Kidney (tissue), 14 donors: ENCODE results near the gene C5orf52. TPM values are rescaled to one million over a fixed set of nuclear protein-coding genes. Genes with fewer than 3 reads are reported as not detected.
"Not testable (repeated sequence)": the region's sequence is repeated elsewhere in the genome, so short reads cannot be mapped to it uniquely, and the experiment has no call there.

ENCODE experiments used
- DNase-seq, 5 donors: peaks; one replicate each; pipeline ENCODE4 v3.0.0-alpha.2; 2013 to 2020
- FAIRE-seq: peaks from 2 replicates; lab custom pipeline; 2012; peaks lifted over from hg19 to GRCh38; lab: Jason Lieb, UNC
- H3K27ac ChIP-seq, 2 donors: one replicate each; pipeline ENCODE4 v1.7.0; 2013; ENCODE audit warnings: low read depth in 2 of 2, low read length in 2 of 2, inconsistent platforms in 1 of 2
- H3K27me3 ChIP-seq: one replicate; pipeline ENCODE4 v1.7.1; 2013; ENCODE audit warnings: low read length, inconsistent platforms; ENCODE audit not compliant: control insufficient read depth, insufficient read depth
- H3K36me3 ChIP-seq, 3 donors: one replicate each; pipeline versions ENCODE4 v1.7.0 to v1.7.1; 2013; ENCODE audit warnings: low read length in 3 of 3, control low read depth in 1 of 3, inconsistent platforms in 1 of 3; ENCODE audit not compliant: insufficient read depth in 3 of 3, control insufficient read depth in 2 of 3
- H3K4me1 ChIP-seq, 3 donors: one replicate each; pipeline versions ENCODE4 v1.7.0 to v1.7.1; 2013; ENCODE audit warnings: low read length in 3 of 3, inconsistent platforms in 1 of 3, low read depth in 1 of 3; ENCODE audit not compliant: control insufficient read depth in 2 of 3, insufficient read depth in 2 of 3
- H3K4me3 ChIP-seq, 3 donors: one replicate each; pipeline versions ENCODE4 v1.7.0 to v1.8.1; 2013; ENCODE audit warnings: low read length in 3 of 3, control low read depth in 1 of 3, inconsistent platforms in 1 of 3
- H3K9ac ChIP-seq, 3 donors: one replicate each; pipeline versions ENCODE4 v1.7.0 to v1.7.1; 2013; ENCODE audit warnings: low read length in 3 of 3, control low read depth in 1 of 3, inconsistent platforms in 1 of 3
- H3K9me3 ChIP-seq, 3 donors: one replicate each; pipeline versions ENCODE4 v1.7.0 to v1.7.1; 2013; ENCODE audit warnings: low read length in 3 of 3, control low read depth in 1 of 3, inconsistent platforms in 1 of 3; ENCODE audit not compliant: control insufficient read depth in 2 of 3, insufficient read depth in 1 of 3
- intact Hi-C: fragments of 100-400 bp; cut with DNase I; formaldehyde crosslinking; loops from one replicate; pipeline ENCODE4 v1.11.1; 2022
- polyA plus RNA-seq: library from polyadenylated mRNA; stranded (reverse); fragments of 350-450 nt; fragmentation: Illumina TruSeq; extraction: RNeasy Lipid Tissue Mini Kit (QIAGEN cat#74804); gene quantifications from one replicate; pipeline ENCODE4 v1.2.3, GENCODE V29; 2014; ENCODE audit warnings: low read depth, low replicate concordance; ENCODE audit not compliant: insufficient read depth
- total RNA-seq: library from RNA; stranded (reverse); fragmentation: NEBNext Ultra II Directional; extraction: Animal tissue kit (Norgen Biotek cat#: 25700); gene quantifications from one replicate; pipeline ENCODE4 v1.2.1, GENCODE V29; 2021
- TF ChIP-seq, protein P1 (sequence below): IDR thresholded peaks from 3 replicates; pipeline ENCODE4 v1.5.1; 2012; ENCODE audit warnings: mild to moderate bottlenecking, moderate library complexity, borderline replicate concordance; ENCODE audit not compliant: insufficient read depth; ENCODE audit errors: extremely low read depth
- donor health status: control.
- donor health status: control.
- donor health status: control.
- donor health status: control.
- donor health status: control.
- donor health status: DM: yes; HTN: yes; CAD: no.
- donor health status: Normal renal cell carcinoma (clear cell type).

Gene C5orf52
- total and polyA plus RNA-seq, 2 donors from 2014 or later: not detected

DNA sequence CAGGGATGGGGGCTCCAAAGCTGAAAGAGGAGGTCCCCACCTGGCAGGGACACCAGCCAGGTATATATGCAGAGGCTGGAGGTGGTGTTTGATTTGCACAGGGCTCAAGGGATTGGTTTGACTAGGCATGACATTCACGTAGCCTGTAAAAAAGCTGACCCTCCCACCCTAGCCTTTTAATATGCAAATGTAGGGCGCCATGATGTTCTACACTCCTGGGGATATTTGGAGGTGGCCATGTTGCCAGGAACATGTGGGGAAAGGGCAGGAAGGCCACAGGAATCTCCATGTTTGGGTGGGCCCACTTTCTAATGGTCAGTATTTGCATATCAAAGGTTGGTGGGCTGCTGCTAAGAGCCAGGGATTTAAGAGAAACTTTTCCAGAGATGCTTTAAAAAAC lies 47.9 kb downstream of the C5orf52 start:
- H3K9me3 ChIP-seq: no peaks in the 10 kb centered on the region
- H3K4me3 ChIP-seq: no peak overlapping the region
- H3K4me1 ChIP-seq: peaks cover 0 to 2% (median 0%) of the 10 kb centered on the region in 3 donors
- DNase-seq (no peak), FAIRE-seq (no peak)
- no peak overlapping the region for H3K9ac ChIP-seq
- no peak overlapping the region for H3K27ac ChIP-seq
- H3K36me3 ChIP-seq: no peaks in the 10 kb centered on the region
- TF ChIP-seq, protein P1, sequence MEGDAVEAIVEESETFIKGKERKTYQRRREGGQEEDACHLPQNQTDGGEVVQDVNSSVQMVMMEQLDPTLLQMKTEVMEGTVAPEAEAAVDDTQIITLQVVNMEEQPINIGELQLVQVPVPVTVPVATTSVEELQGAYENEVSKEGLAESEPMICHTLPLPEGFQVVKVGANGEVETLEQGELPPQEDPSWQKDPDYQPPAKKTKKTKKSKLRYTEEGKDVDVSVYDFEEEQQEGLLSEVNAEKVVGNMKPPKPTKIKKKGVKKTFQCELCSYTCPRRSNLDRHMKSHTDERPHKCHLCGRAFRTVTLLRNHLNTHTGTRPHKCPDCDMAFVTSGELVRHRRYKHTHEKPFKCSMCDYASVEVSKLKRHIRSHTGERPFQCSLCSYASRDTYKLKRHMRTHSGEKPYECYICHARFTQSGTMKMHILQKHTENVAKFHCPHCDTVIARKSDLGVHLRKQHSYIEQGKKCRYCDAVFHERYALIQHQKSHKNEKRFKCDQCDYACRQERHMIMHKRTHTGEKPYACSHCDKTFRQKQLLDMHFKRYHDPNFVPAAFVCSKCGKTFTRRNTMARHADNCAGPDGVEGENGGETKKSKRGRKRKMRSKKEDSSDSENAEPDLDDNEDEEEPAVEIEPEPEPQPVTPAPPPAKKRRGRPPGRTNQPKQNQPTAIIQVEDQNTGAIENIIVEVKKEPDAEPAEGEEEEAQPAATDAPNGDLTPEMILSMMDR: no peak
- intact Hi-C loops: loop anchor here (10.0 kb wide), 1 partner anchor 284 kb away; no protein-coding TSS in a partner anchor
- H3K27me3 ChIP-seq: no peaks in the 10 kb centered on the region

DNA sequence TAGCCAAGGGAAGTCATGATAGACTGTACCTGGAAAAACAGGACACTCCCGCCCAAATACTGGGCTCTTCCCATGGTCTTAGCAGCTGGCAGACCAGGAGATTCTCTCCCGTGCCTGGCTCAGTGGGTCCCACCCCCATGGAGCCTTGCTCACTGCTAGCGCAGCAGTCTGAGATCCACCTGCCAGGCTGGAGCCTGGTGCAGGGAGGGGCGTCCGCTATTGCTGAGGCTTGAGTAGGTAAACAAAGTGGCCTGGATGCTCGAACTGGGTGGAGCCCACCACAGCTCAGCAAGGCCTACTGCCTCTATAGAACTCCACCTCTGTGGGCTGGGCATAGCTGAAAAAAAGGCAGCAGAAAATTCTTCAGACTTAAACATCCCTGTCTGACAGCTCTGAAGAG lies 49.8 kb downstream of the C5orf52 start:
- intact Hi-C loops: no loop called here
- H3K36me3 ChIP-seq: no peaks in the 10 kb centered on the region
- no peak overlapping the region for H3K27ac ChIP-seq
- H3K9me3 ChIP-seq: no peaks in the 10 kb centered on the region
- no peak overlapping the region for H3K9ac ChIP-seq
- DNase-seq (no peak), FAIRE-seq (no peak)
- no peak overlapping the region for H3K4me3 ChIP-seq
- H3K4me1 ChIP-seq: peaks cover 0 to 2% (median 0%) of the 10 kb centered on the region in 3 donors
- no peaks in the 10 kb centered on the region for H3K27me3 ChIP-seq
- TF ChIP-seq, protein P1: no peak

GRCh38 chr5:157722895-157723294 lies 51.6 kb downstream of the C5orf52 start:
- intact Hi-C loops, DNase-seq, H3K9ac ChIP-seq, H3K4me3 ChIP-seq, H3K27ac ChIP-seq, H3K4me1 ChIP-seq, H3K27me3 ChIP-seq, H3K36me3 ChIP-seq, FAIRE-seq, H3K9me3 ChIP-seq: not testable (repeated sequence)

DNA sequence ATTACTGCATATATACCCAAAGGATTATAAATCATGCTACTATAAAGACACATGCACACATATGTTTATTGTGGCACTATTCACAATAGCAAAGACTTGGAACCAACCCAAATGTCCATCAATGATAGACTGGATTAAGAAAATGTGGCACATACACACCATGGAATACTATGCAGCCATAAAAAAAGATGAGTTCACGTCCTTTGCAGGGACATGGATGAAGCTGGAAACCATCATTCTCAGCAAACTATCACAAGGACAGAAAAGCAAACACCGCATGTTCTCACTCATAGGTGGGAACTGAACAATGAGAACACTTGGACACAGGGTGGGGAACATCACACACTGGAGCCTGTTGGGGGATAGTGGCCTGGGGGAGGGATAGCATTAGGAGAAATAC lies 55.3 kb downstream of the C5orf52 start:
- H3K27me3 ChIP-seq, FAIRE-seq, intact Hi-C loops, H3K4me3 ChIP-seq, H3K9ac ChIP-seq, H3K9me3 ChIP-seq, H3K4me1 ChIP-seq, DNase-seq, H3K27ac ChIP-seq, H3K36me3 ChIP-seq: not testable (repeated sequence)

DNA sequence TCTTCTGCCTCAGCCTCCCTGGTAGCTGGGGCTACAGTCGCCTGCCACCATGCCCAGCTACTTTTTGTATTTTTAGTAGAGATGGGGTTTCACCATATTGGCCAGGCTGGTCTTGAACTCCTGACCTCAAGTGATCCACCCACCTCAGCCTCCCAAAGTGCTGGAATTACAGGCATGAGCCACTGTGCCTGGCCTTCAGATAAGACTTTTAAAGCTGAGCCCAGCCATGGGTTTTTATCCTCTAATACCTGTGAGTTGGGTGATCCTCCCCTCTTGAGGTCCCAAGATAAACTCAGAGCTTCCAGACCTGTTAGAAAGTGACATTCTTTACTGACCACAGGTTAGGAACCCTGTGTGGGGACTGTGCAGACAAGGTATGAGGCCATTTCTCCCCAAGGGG lies 56.5 kb downstream of the C5orf52 start:
- H3K27ac ChIP-seq, DNase-seq, H3K27me3 ChIP-seq, FAIRE-seq, H3K36me3 ChIP-seq, H3K9ac ChIP-seq, H3K4me1 ChIP-seq, intact Hi-C loops, H3K4me3 ChIP-seq, H3K9me3 ChIP-seq: not testable (repeated sequence)

Other genes with a start within 250 kb of the C5orf52 start
- not detected for gene NIPAL4, start 211.3 kb upstream of the C5orf52 start, total RNA-seq
- not detected for gene NIPAL4, start 211.3 kb upstream of the C5orf52 start, polyA plus RNA-seq
- gene ADAM19, start 95.8 kb upstream of the C5orf52 start, total RNA-seq: 9.2 TPM
- gene ADAM19, start 95.8 kb upstream of the C5orf52 start, polyA plus RNA-seq: 0.88 TPM
- 0.09 TPM for gene SOX30, start 19.1 kb upstream of the C5orf52 start, total RNA-seq
- gene SOX30, start 19.1 kb upstream of the C5orf52 start, polyA plus RNA-seq: not detected
- 11.7 TPM for gene THG1L, start 59.9 kb downstream of the C5orf52 start, total RNA-seq
- 9.8 TPM for gene THG1L, start 59.9 kb downstream of the C5orf52 start, polyA plus RNA-seq
- 2.8 TPM for gene LSM11, start 72.2 kb downstream of the C5orf52 start, total RNA-seq
- 0.97 TPM for gene LSM11, start 72.2 kb downstream of the C5orf52 start, polyA plus RNA-seq
- 173 TPM for gene CLINT1, start 187.6 kb downstream of the C5orf52 start, total RNA-seq
- gene CLINT1, start 187.6 kb downstream of the C5orf52 start, polyA plus RNA-seq: 34.1 TPM